CD4-positive, alpha-beta memory T cell (primary cell): ENCODE results near the gene NME7. TPM values are rescaled to one million over a fixed set of nuclear protein-coding genes. Genes with fewer than 3 reads are reported as not detected.
A peak's percentile ranks its signal among the peaks of the same experiment; 100 is the strongest.

Source experiments
- CTCF ChIA-PET: fragments of 350-600 bp; sonication (Branson Sonifier 250); formaldehyde crosslinking; loops from one replicate; lab custom pipeline; 2021; ENCODE audit warnings: inconsistent platforms; ENCODE audit not compliant: partially characterized antibody; lab: Charles Lee
- POLR2A ChIA-PET: fragments of 350-600 bp; sonication (Branson Sonifier 250); formaldehyde crosslinking; loops from one replicate; lab custom pipeline; 2021; ENCODE audit not compliant: partially characterized antibody; lab: Charles Lee
- DNase-seq, 5 donors: peaks; one replicate each; pipeline versions ENCODE4 v3.0.0 to v3.0.0-alpha.2; 2020 to 2022; ENCODE audit warnings: mixed read lengths in 1 of 5
- H3K27ac ChIP-seq: one replicate; pipeline ENCODE4 v1.7.0; 2013; ENCODE audit warnings: low read depth, low read length
- H3K27me3 ChIP-seq: 2 replicates; pipeline ENCODE4 v1.7.0; 2013; ENCODE audit warnings: mild to moderate bottlenecking, low read length, moderate library complexity; ENCODE audit not compliant: insufficient read depth
- H3K36me3 ChIP-seq: 2 replicates; pipeline ENCODE4 v1.7.0; 2013; ENCODE audit warnings: mild to moderate bottlenecking, low read length, moderate library complexity; ENCODE audit not compliant: insufficient read depth
- H3K4me1 ChIP-seq: 2 replicates; pipeline ENCODE4 v1.7.0; 2013; ENCODE audit warnings: mild to moderate bottlenecking, low read length, moderate library complexity; ENCODE audit not compliant: insufficient read depth
- H3K4me3 ChIP-seq, 2 donors: one replicate each; pipeline ENCODE4 v1.7.0; 2013; ENCODE audit warnings: low read length in 2 of 2, mild to moderate bottlenecking in 1 of 2
- H3K9me3 ChIP-seq, 2 donors: one replicate each; pipeline ENCODE4 v1.7.0; 2013; ENCODE audit warnings: low read length in 2 of 2, control low read depth in 1 of 2; ENCODE audit not compliant: control insufficient read depth in 1 of 2
- H3K27ac Mint-ChIP-seq, 7 donors: one replicate each; pipeline ENCODE4 v1.8.0; 2020 to 2021; ENCODE audit warnings: mixed read lengths in 7 of 7, mild to moderate bottlenecking in 6 of 7, inconsistent platforms in 3 of 7, moderate library complexity in 3 of 7
- H3K27me3 Mint-ChIP-seq, 2 donors: one replicate each; pipeline ENCODE4 v1.8.0; 2020 to 2021; ENCODE audit warnings: mixed read lengths in 2 of 2
- H3K36me3 Mint-ChIP-seq, 2 donors: one replicate each; pipeline ENCODE4 v1.8.0; 2020 to 2021; ENCODE audit warnings: mixed read lengths in 2 of 2, inconsistent platforms in 1 of 2, mild to moderate bottlenecking in 1 of 2
- H3K4me1 Mint-ChIP-seq, 4 donors: one replicate each; pipeline ENCODE4 v1.8.0; 2020 to 2021; ENCODE audit warnings: mixed read lengths in 4 of 4, mild to moderate bottlenecking in 1 of 4
- H3K4me3 Mint-ChIP-seq, 8 donors: one replicate each; pipeline ENCODE4 v1.8.0; 2020 to 2021; ENCODE audit warnings: mixed read lengths in 8 of 8, mild to moderate bottlenecking in 7 of 8, moderate library complexity in 6 of 8, inconsistent platforms in 3 of 8
- H3K9me3 Mint-ChIP-seq, 8 donors: one replicate each; pipeline ENCODE4 v1.8.0; 2020 to 2021; ENCODE audit warnings: mixed read lengths in 8 of 8, mild to moderate bottlenecking in 5 of 8, inconsistent platforms in 3 of 8, moderate library complexity in 1 of 8
- intact Hi-C: fragments of 100-400 bp; cut with micrococcal nuclease; formaldehyde crosslinking; loops from one replicate; pipeline ENCODE4 v1.15.1; 2023
- polyA plus RNA-seq, 2 donors: library from polyadenylated mRNA; unstranded; fragments of 300-500 nt; fragmentation: Illumina TruSeq; gene quantifications; one replicate each; pipeline ENCODE4 v1.2.3, GENCODE V29; 2021
- total RNA-seq, 2 experiments: library from RNA; stranded (reverse); gene quantifications; one replicate each; pipeline ENCODE4 v1.2.3, GENCODE V29; 2021

Gene NME7
- total and polyA plus RNA-seq, 4 experiments from 2014 or later = 12.0 to 22.8 (median 16.9) TPM

- H3K4me3 Mint-ChIP-seq = no peak overlapping the region
- no peaks in the 10 kb centered on the region for H3K36me3 ChIP-seq
- H3K27me3 ChIP-seq = no peaks in the 10 kb centered on the region
- no peak overlapping the region for H3K27ac ChIP-seq
- peaks cover 42 to 55% of the 10 kb centered on the region in 2 donors for H3K36me3 Mint-ChIP-seq
- ChIA-PET POLR2A (interaction anchor here (0.7 kb wide), 1 partner anchor 1302 kb away, joined by 3 read pairs; no protein-coding TSS in a partner anchor), CTCF (interaction anchor here (1.2 kb wide), 1 partner anchor 28 kb away, joined by 3 read pairs; no protein-coding TSS in a partner anchor)
- peaks cover 0 to 3% (median 0%) of the 10 kb centered on the region in 4 donors for H3K4me1 Mint-ChIP-seq
- H3K27ac Mint-ChIP-seq = no peak overlapping the region
- H3K4me1 ChIP-seq = no peaks in the 10 kb centered on the region
- no peak for DNase-seq
- H3K9me3 ChIP-seq = no peaks in the 10 kb centered on the region
- no peaks in the 10 kb centered on the region for H3K27me3 Mint-ChIP-seq
- H3K4me3 ChIP-seq = no peak overlapping the region
- intact Hi-C loops = no loop called here
- peaks cover 3 to 60% (median 25%) of the 10 kb centered on the region in 8 donors for H3K9me3 Mint-ChIP-seq
These were observed 107.0 kb downstream of the NME7 start for GRCh38 chr1:169260478-169261151.

DNA sequence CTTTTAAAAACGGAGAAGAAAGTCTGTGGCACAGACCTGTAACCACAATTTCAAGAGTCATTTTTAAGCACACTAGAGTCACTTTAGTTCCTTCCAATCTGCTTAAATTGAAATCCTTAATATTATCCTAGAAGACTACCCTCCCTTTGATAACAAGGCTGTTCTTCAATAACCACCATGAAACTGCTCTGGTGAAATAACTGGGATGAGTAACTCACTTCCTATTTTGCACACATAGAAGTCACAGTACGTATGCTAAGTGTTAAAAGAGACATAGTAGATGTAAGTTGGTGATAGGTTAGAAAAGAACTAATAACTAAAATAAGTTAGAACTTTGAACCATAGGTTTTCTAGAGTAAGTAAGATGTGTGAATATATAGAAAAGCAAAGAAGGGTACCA lies 107.8 kb downstream of the NME7 start:
- Histone ChIP-seq H3K27ac (no peak overlapping the region), H3K9me3 (no peaks in the 10 kb centered on the region), H3K36me3 (no peaks in the 10 kb centered on the region), H3K4me1 (no peaks in the 10 kb centered on the region), H3K4me3 (no peak overlapping the region), H3K27me3 (no peaks in the 10 kb centered on the region)
- Mint-ChIP-seq H3K4me3 (no peak overlapping the region), H3K36me3 (peaks cover 35 to 48% of the 10 kb centered on the region in 2 donors), H3K4me1 (peaks cover 0 to 3% (median 0%) of the 10 kb centered on the region in 4 donors), H3K27me3 (no peaks in the 10 kb centered on the region), H3K9me3 (peaks cover 0 to 52% (median 18%) of the 10 kb centered on the region in 8 donors), H3K27ac (no peak overlapping the region)
- intact Hi-C loops = no loop called here
- ChIA-PET CTCF (no interaction called here), POLR2A (no interaction called here)
- DNase-seq = no peak

DNA sequence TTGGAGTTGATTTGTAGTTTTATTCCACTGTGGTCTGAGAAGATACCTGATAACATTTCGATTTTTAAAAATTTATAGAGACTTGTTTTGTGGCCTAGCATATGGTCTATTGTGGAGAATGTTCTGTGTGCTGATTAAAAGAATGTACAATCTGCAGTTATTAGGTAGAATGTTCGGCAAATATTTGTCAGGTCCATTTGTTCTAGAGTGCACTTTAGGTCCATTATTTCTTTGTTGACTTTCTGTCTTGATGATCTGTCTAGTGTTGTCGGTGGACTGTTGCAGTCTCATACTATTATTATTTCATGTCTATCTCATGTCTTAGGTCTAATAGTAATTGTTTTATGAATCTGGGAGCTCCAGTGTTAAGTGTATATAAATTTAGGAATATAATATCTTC lies 116.8 kb downstream of the NME7 start:
- ChIA-PET CTCF (no interaction called here), POLR2A (no interaction called here)
- H3K27me3 ChIP-seq = no peaks in the 10 kb centered on the region
- Mint-ChIP-seq H3K4me3 (no peak overlapping the region), H3K36me3 (no peaks in the 10 kb centered on the region), H3K4me1 (no peaks in the 10 kb centered on the region), H3K9me3 (peaks cover 0 to 4% (median 0%) of the 10 kb centered on the region in 8 donors), H3K27me3 (no peaks in the 10 kb centered on the region), H3K27ac (no peak overlapping the region)
- no peaks in the 10 kb centered on the region for H3K36me3 ChIP-seq
- no peak overlapping the region for H3K4me3 ChIP-seq
- H3K4me1 ChIP-seq = no peaks in the 10 kb centered on the region
- DNase-seq = no peak
- no peaks in the 10 kb centered on the region for H3K9me3 ChIP-seq
- intact Hi-C loops = no loop called here
- H3K27ac ChIP-seq = no peak overlapping the region

DNA sequence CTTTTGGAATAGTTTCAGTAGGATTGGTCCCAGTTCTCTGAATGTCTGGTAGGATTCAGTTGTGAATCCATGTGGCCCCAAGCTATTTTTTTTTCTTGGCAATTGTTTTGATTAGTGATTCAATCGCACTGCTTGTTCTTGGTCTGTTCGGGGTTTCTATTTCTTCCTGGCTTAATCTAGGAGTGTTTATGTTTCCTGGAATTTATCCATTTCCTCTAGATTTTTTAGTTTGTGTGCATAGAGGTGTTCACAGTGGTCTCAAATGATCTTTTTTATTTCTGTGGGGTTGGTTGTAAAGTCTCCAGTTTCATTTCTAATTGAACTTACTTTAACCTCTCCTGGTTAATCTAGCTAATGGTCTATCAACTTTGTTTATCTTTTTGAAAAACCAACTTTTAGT lies 117.6 kb downstream of the NME7 start:
- intact Hi-C loops = no loop called here
- H3K36me3 ChIP-seq = no peaks in the 10 kb centered on the region
- H3K9me3 Mint-ChIP-seq = peaks cover 0 to 4% (median 0%) of the 10 kb centered on the region in 8 donors
- no peak overlapping the region for H3K4me3 Mint-ChIP-seq
- H3K4me3 ChIP-seq = no peak overlapping the region
- DNase-seq = no peak
- no peaks in the 10 kb centered on the region for H3K27me3 Mint-ChIP-seq
- no peaks in the 10 kb centered on the region for H3K4me1 Mint-ChIP-seq
- H3K27me3 ChIP-seq = no peaks in the 10 kb centered on the region
- POLR2A ChIA-PET = no interaction called here
- CTCF ChIA-PET = no interaction called here
- H3K4me1 ChIP-seq = no peaks in the 10 kb centered on the region
- H3K36me3 Mint-ChIP-seq = peaks cover 0 to 1% of the 10 kb centered on the region in 2 donors
- no peak overlapping the region for H3K27ac Mint-ChIP-seq
- no peaks in the 10 kb centered on the region for H3K9me3 ChIP-seq
- no peak overlapping the region for H3K27ac ChIP-seq

- Mint-ChIP-seq H3K36me3 (peaks cover 0 to 1% of the 10 kb centered on the region in 2 donors), H3K9me3 (peaks cover 0 to 4% (median 0%) of the 10 kb centered on the region in 8 donors), H3K4me3 (no peak overlapping the region), H3K27me3 (no peaks in the 10 kb centered on the region), H3K4me1 (no peaks in the 10 kb centered on the region), H3K27ac (peak overlapping the region in 1 of 7 donors; percentile 51)
- H3K4me3 ChIP-seq = no peak overlapping the region
- H3K27me3 ChIP-seq = no peaks in the 10 kb centered on the region
- intact Hi-C loops = no loop called here
- no peaks in the 10 kb centered on the region for H3K36me3 ChIP-seq
- H3K27ac ChIP-seq = no peak overlapping the region
- POLR2A ChIA-PET = no interaction called here
- CTCF ChIA-PET = no interaction called here
- H3K4me1 ChIP-seq = no peaks in the 10 kb centered on the region
- no peak for DNase-seq
- H3K9me3 ChIP-seq = no peaks in the 10 kb centered on the region
These were observed 118.0 kb downstream of the NME7 start for GRCh38 chr1:169249611-169250010.

- Histone ChIP-seq H3K27ac (no peak overlapping the region), H3K9me3 (no peaks in the 10 kb centered on the region), H3K4me1 (no peaks in the 10 kb centered on the region), H3K4me3 (no peak overlapping the region), H3K27me3 (no peaks in the 10 kb centered on the region), H3K36me3 (no peaks in the 10 kb centered on the region)
- Mint-ChIP-seq H3K27me3 (no peaks in the 10 kb centered on the region), H3K9me3 (no peaks in the 10 kb centered on the region), H3K27ac (no peak overlapping the region), H3K36me3 (peaks cover 0 to 1% of the 10 kb centered on the region in 2 donors), H3K4me3 (no peak overlapping the region), H3K4me1 (no peaks in the 10 kb centered on the region)
- ChIA-PET POLR2A (no interaction called here), CTCF (no interaction called here)
- DNase-seq = no peak
- intact Hi-C loops = no loop called here
These were observed 121.9 kb downstream of the NME7 start for GRCh38 chr1:169245706-169246105.

GRCh38 chr1:169240449-169241232 lies 127.0 kb downstream of the NME7 start:
- Histone ChIP-seq H3K36me3 (no peaks in the 10 kb centered on the region), H3K4me1 (no peaks in the 10 kb centered on the region), H3K27ac (no peak overlapping the region), H3K9me3 (no peaks in the 10 kb centered on the region), H3K4me3 (no peak overlapping the region), H3K27me3 (no peaks in the 10 kb centered on the region)
- intact Hi-C loops = no loop called here
- no peak overlapping the region for H3K4me3 Mint-ChIP-seq
- H3K27ac Mint-ChIP-seq = no peak overlapping the region
- CTCF ChIA-PET = no interaction called here
- no peak for DNase-seq
- no peaks in the 10 kb centered on the region for H3K27me3 Mint-ChIP-seq
- H3K36me3 Mint-ChIP-seq = peaks cover 0 to 1% of the 10 kb centered on the region in 2 donors
- no peaks in the 10 kb centered on the region for H3K9me3 Mint-ChIP-seq
- POLR2A ChIA-PET = no interaction called here
- H3K4me1 Mint-ChIP-seq = no peaks in the 10 kb centered on the region
